ENCODE results near the gene SPI1. TPM values are rescaled to one million over a fixed set of nuclear protein-coding genes. Genes with fewer than 3 reads are reported as not detected.
"Not testable (repeated sequence)": the region's sequence is repeated elsewhere in the genome, so short reads cannot be mapped to it uniquely, and the experiment has no call there.

Gene SPI1
- total and polyA plus RNA-seq, 4 donors, result 7.9 to 12.9 (median 9.7) TPM

DNA sequence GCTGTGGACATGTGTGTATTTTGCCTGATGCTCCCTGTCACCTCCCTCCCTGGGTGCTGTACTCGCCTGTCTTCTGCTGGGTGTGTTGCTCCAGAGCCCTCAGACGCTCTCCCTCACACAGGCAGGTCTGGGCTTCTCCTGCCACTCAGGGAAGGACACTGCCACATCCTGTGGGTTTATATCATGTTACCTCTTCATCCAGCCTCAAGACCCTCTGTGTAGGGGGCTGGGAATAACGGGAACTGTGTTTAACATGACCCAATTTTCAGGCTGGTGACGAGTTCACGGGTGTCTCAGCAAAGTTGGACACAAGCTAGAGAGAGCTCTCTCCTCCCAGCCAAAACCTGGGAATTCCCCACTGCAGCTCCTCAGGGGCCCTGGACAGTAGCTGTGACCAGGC lies 50.4 kb downstream of the SPI1 start:
- H3K4me1 ChIP-seq (ENCODE audit: control insufficient read depth, insufficient read depth, low read length), result peaks cover 4% of the 10 kb centered on the region
- H3K4me3 ChIP-seq (ENCODE audit: low read depth, low read length), result no peak overlapping the region
- no peak for DNase-seq (ENCODE audit: low read depth in 4 of 6, low spot score in 6 of 6)
- no peaks in the 10 kb centered on the region for H3K27me3 ChIP-seq (ENCODE audit: control insufficient read depth, insufficient read depth, low read length)
- peaks cover 22% of the 10 kb centered on the region for H3K36me3 ChIP-seq (ENCODE audit: control insufficient read depth, insufficient read depth, low read length)
- 91% methylated on average over 5 of the region's 5 CpGs for WGBS (ENCODE audit: insufficient coverage)
- no peaks in the 10 kb centered on the region for H3K9me3 ChIP-seq (ENCODE audit: control insufficient read depth, insufficient read depth, low read length)
- H3K27ac ChIP-seq (ENCODE audit: low read depth, low read length), result no peak overlapping the region

DNA sequence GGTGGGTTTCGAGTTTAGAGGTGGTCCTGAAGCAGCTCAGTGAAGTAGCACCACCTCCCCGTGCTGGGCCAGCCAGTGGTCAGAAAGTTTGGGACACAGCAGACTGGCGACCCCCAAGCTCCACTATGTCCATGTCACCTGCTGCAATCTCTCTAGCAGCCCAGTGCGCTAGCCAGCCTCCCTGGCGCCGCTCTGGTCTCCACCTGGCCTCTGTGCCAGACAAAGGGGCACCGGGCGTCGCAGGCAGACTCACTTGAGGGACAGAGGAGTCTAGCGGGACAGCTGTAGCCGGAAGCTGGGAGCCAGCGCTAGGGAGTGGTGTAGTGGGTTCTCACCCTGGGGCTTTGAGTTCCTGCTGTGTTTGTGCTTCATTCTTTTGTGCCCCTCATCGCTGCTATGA lies 51.3 kb downstream of the SPI1 start:
- no peaks in the 10 kb centered on the region for H3K9me3 ChIP-seq (ENCODE audit: control insufficient read depth, insufficient read depth, low read length)
- no peak overlapping the region for H3K4me3 ChIP-seq (ENCODE audit: low read depth, low read length)
- H3K27me3 ChIP-seq (ENCODE audit: control insufficient read depth, insufficient read depth, low read length), result no peaks in the 10 kb centered on the region
- peaks cover 26% of the 10 kb centered on the region for H3K36me3 ChIP-seq (ENCODE audit: control insufficient read depth, insufficient read depth, low read length)
- no peak for DNase-seq (ENCODE audit: low read depth in 4 of 6, low spot score in 6 of 6)
- 93% methylated on average over 13 of the region's 13 CpGs for WGBS (ENCODE audit: insufficient coverage)
- peaks cover 4% of the 10 kb centered on the region for H3K4me1 ChIP-seq (ENCODE audit: control insufficient read depth, insufficient read depth, low read length)
- no peak overlapping the region for H3K27ac ChIP-seq (ENCODE audit: low read depth, low read length)

- Histone ChIP-seq H3K36me3 (ENCODE audit: control insufficient read depth, insufficient read depth, low read length) (peaks cover 24% of the 10 kb centered on the region), H3K4me3 (ENCODE audit: low read depth, low read length) (no peak overlapping the region), H3K9me3 (ENCODE audit: control insufficient read depth, insufficient read depth, low read length) (no peaks in the 10 kb centered on the region), H3K27me3 (ENCODE audit: control insufficient read depth, insufficient read depth, low read length) (no peaks in the 10 kb centered on the region), H3K4me1 (ENCODE audit: control insufficient read depth, insufficient read depth, low read length) (peaks cover 4% of the 10 kb centered on the region), H3K27ac (ENCODE audit: low read depth, low read length) (no peak overlapping the region)
- WGBS (ENCODE audit: insufficient coverage), result 97% methylated on average over 6 of the region's 12 CpGs
- DNase-seq (ENCODE audit: low read depth in 4 of 6, low spot score in 6 of 6), result no peak
These were observed 52.1 kb downstream of the SPI1 start for GRCh38 chr11:47326198-47326597.

DNA sequence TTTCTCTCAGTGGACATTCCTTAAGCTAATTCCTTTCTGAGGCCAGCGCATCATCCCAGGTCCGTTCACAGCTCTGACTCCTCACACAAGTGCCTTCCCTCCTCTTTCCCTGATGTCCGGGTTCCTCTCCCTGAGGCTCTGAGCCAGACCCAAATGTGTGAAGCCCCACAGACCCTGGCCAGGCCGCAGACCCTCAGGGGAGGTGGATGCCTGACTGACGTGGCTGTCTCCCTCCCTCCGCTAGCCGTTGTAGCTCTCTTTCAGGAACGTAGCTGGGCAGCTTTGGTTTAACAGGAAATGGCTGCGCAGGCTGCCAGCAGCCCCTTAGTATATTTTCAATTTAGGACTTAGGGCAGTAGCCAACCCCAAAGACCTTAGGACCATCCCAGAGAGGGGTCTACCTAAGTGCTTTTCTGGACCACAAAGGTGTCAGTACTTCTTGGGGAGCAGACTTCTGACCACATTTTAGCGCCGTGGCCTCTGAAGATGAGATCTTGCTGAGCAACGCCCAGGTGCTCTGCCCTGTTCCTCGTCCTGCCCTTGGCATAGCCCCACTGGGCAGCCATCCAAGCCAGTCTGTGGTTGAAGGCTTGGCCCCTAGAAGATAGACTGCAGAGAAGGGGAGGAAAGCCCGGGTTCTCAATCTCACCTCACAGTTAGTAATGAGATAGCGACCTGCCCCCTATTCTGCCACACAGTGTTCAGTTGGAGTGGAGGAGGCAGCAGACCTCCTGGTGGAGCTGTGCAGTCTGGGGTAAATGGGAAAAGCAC lies 52.9 kb downstream of the SPI1 start:
- DNase-seq (ENCODE audit: low read depth in 4 of 6, low spot score in 6 of 6), result no peak
- Histone ChIP-seq H3K27me3 (ENCODE audit: control insufficient read depth, insufficient read depth, low read length) (no peaks in the 10 kb centered on the region), H3K4me3 (ENCODE audit: low read depth, low read length) (no peak overlapping the region), H3K27ac (ENCODE audit: low read depth, low read length) (no peak overlapping the region), H3K9me3 (ENCODE audit: control insufficient read depth, insufficient read depth, low read length) (no peaks in the 10 kb centered on the region), H3K4me1 (ENCODE audit: control insufficient read depth, insufficient read depth, low read length) (peaks cover 4% of the 10 kb centered on the region), H3K36me3 (ENCODE audit: control insufficient read depth, insufficient read depth, low read length) (peaks cover 24% of the 10 kb centered on the region)
- WGBS (ENCODE audit: insufficient coverage), result 91% methylated on average over 13 of the region's 15 CpGs

GRCh38 chr11:47324520-47324919 lies 53.8 kb downstream of the SPI1 start:
- H3K4me1 ChIP-seq (ENCODE audit: control insufficient read depth, insufficient read depth, low read length), result no peaks in the 10 kb centered on the region
- no peaks in the 10 kb centered on the region for H3K27me3 ChIP-seq (ENCODE audit: control insufficient read depth, insufficient read depth, low read length)
- no peak overlapping the region for H3K4me3 ChIP-seq (ENCODE audit: low read depth, low read length)
- peaks cover 29% of the 10 kb centered on the region for H3K36me3 ChIP-seq (ENCODE audit: control insufficient read depth, insufficient read depth, low read length)
- WGBS (ENCODE audit: insufficient coverage), result 93% methylated on average over 11 of the region's 12 CpGs
- no peak for DNase-seq (ENCODE audit: low read depth in 4 of 6, low spot score in 6 of 6)
- H3K27ac ChIP-seq (ENCODE audit: low read depth, low read length), result no peak overlapping the region
- H3K9me3 ChIP-seq (ENCODE audit: control insufficient read depth, insufficient read depth, low read length), result no peaks in the 10 kb centered on the region

DNA sequence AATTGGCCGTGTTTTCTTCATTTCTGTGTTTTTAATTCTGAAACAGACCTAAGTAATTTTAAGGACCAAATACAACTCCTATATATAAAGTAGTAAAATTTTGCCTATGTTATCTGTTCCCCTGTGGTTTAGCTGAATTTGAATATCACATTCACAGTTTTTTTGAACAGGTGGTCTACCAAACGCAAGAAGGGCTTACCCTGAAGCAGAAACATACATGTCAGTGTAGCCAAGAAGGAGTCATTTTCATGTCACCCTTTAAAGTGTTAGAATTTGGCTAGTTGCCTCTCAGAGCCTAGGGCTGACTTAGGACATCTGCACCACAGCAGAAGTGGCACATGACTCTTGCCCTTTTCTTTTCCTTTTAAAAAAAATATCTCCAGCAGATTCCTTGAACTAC lies 60.2 kb downstream of the SPI1 start:
- no CpG with 5 or more reads among the region's 2 CpGs for WGBS (ENCODE audit: insufficient coverage)
- Histone ChIP-seq H3K36me3 (ENCODE audit: control insufficient read depth, insufficient read depth, low read length) (peaks cover 65% of the 10 kb centered on the region), H3K27ac (ENCODE audit: low read depth, low read length) (no peak overlapping the region), H3K9me3 (ENCODE audit: control insufficient read depth, insufficient read depth, low read length) (no peaks in the 10 kb centered on the region), H3K27me3 (ENCODE audit: control insufficient read depth, insufficient read depth, low read length) (no peaks in the 10 kb centered on the region), H3K4me1 (ENCODE audit: control insufficient read depth, insufficient read depth, low read length) (no peaks in the 10 kb centered on the region), H3K4me3 (ENCODE audit: low read depth, low read length) (no peak overlapping the region)
- no peak for DNase-seq (ENCODE audit: low read depth in 4 of 6, low spot score in 6 of 6)

- no CpG with 5 or more reads among the region's 5 CpGs for whole genome bisulfite sequencing (ENCODE audit: insufficient coverage)
- H3K4me1 ChIP-seq (ENCODE audit: control insufficient read depth, insufficient read depth, low read length), result no peaks in the 10 kb centered on the region
- H3K36me3 ChIP-seq (ENCODE audit: control insufficient read depth, insufficient read depth, low read length), result peaks cover 61% of the 10 kb centered on the region
- no peak overlapping the region for H3K27ac ChIP-seq (ENCODE audit: low read depth, low read length)
- H3K4me3 ChIP-seq (ENCODE audit: low read depth, low read length), result no peak overlapping the region
- H3K27me3 ChIP-seq (ENCODE audit: control insufficient read depth, insufficient read depth, low read length), result no peaks in the 10 kb centered on the region
- peak in 2 of 6 donors; percentile 17 to 38 for DNase-seq (ENCODE audit: low read depth in 4 of 6, low spot score in 6 of 6)
- no peaks in the 10 kb centered on the region for H3K9me3 ChIP-seq (ENCODE audit: control insufficient read depth, insufficient read depth, low read length)
These were observed 61.1 kb downstream of the SPI1 start for GRCh38 chr11:47317064-47317828.

GRCh38 chr11:47316501-47316900 lies 61.8 kb downstream of the SPI1 start:
- H3K27me3 ChIP-seq (ENCODE audit: control insufficient read depth, insufficient read depth, low read length); H3K27ac ChIP-seq (ENCODE audit: low read depth, low read length); DNase-seq (ENCODE audit: low read depth in 4 of 6, low spot score in 6 of 6); H3K4me1 ChIP-seq (ENCODE audit: control insufficient read depth, insufficient read depth, low read length); H3K4me3 ChIP-seq (ENCODE audit: low read depth, low read length); H3K9me3 ChIP-seq (ENCODE audit: control insufficient read depth, insufficient read depth, low read length): not testable (repeated sequence)
- H3K36me3 ChIP-seq (ENCODE audit: control insufficient read depth, insufficient read depth, low read length), result peaks cover 61% of the 10 kb centered on the region
- 92% methylated on average over 6 of the region's 8 CpGs for WGBS (ENCODE audit: insufficient coverage)

DNA sequence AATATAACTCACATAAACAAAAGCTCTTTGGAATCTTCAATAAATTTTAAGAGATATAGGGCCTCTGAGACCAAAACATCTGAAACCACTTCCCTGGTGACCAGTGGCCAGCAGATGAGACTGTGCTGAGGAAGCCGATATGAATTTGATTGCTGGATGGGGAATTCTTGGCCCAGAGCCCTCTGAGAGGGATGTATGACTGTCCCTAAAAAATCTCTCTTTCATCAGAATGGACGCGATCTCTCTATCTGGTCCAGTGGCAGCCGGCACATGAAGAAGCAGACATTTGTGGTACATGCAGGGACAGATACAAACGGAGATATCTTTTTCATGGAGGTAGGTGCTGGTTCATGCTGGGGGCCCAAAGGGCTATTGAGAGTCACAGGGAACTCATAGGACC lies 63.4 kb downstream of the SPI1 start:
- no peaks in the 10 kb centered on the region for H3K27me3 ChIP-seq (ENCODE audit: control insufficient read depth, insufficient read depth, low read length)
- no peaks in the 10 kb centered on the region for H3K4me1 ChIP-seq (ENCODE audit: control insufficient read depth, insufficient read depth, low read length)
- H3K36me3 ChIP-seq (ENCODE audit: control insufficient read depth, insufficient read depth, low read length), result peaks cover 65% of the 10 kb centered on the region
- H3K27ac ChIP-seq (ENCODE audit: low read depth, low read length), result no peak overlapping the region
- no peaks in the 10 kb centered on the region for H3K9me3 ChIP-seq (ENCODE audit: control insufficient read depth, insufficient read depth, low read length)
- no peak for DNase-seq (ENCODE audit: low read depth in 4 of 6, low spot score in 6 of 6)
- H3K4me3 ChIP-seq (ENCODE audit: low read depth, low read length), result no peak overlapping the region
- WGBS (ENCODE audit: insufficient coverage), result no CpG with 5 or more reads among the region's 5 CpGs

Measured in spinal cord (tissue), 10 donors.